ENCODE results near the gene SPAST. TPM values are rescaled to one million over a fixed set of nuclear protein-coding genes. Genes with fewer than 3 reads are reported as not detected.
"Not testable (repeated sequence)": the region's sequence is repeated elsewhere in the genome, so short reads cannot be mapped to it uniquely, and the experiment has no call there.

The SPAST gene
- total RNA-seq, 1 donor from 2014 or later, result 23.9 TPM

DNA sequence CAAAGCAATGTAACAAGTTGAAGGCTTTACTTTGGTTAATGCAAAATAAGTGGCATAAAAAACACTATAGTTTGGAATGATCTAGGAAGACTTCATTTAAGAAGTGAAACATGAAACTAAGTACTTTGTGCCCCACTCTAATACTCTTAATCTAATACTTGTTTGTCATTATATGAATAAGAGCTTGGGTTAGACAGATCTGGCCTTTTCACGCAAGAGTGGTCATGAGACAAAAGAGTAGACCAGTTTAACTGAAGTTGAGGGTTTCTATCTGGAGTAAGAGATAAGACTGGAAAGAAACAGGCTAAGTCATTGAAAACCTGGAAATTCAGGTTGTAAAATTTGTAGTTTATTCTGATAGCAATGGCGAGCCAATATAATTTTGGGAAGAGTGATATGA lies 105.2 kb downstream of the SPAST start:
- TF ChIP-seq, protein P1, sequence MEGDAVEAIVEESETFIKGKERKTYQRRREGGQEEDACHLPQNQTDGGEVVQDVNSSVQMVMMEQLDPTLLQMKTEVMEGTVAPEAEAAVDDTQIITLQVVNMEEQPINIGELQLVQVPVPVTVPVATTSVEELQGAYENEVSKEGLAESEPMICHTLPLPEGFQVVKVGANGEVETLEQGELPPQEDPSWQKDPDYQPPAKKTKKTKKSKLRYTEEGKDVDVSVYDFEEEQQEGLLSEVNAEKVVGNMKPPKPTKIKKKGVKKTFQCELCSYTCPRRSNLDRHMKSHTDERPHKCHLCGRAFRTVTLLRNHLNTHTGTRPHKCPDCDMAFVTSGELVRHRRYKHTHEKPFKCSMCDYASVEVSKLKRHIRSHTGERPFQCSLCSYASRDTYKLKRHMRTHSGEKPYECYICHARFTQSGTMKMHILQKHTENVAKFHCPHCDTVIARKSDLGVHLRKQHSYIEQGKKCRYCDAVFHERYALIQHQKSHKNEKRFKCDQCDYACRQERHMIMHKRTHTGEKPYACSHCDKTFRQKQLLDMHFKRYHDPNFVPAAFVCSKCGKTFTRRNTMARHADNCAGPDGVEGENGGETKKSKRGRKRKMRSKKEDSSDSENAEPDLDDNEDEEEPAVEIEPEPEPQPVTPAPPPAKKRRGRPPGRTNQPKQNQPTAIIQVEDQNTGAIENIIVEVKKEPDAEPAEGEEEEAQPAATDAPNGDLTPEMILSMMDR (IDR thresholded peaks at IDR 0.05; ENCODE audit: insufficient read depth, low read length, poor library complexity, severe bottlenecking), result no peak
- no peak for DNase-seq (ENCODE audit: low read depth)

DNA sequence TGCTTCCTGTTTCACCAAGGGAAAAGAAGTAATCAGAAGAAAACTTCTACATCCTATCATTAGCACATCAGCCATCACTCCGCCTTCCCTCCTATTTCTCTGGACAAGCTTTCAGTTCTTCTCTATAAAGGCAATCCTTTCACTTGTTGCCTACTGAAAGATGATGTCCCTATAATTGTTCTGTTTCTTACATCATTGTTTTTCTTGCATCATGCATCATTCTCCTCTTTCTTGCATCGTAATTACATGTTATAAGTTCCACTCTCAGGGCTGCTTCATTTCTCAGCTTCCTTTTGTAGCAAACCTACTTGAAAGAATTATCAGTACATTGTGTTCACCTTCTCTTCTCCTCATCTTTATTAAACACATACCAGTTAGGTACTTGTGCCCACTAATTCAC lies 109.5 kb downstream of the SPAST start:
- TF ChIP-seq, protein P1 (IDR thresholded peaks at IDR 0.05; ENCODE audit: insufficient read depth, low read length, poor library complexity, severe bottlenecking), result no peak
- no peak overlapping the region for H3K4me3 ChIP-seq (ENCODE audit: low read depth, low read length)
- H3K36me3 ChIP-seq (ENCODE audit: control insufficient read depth, insufficient read depth, low read length), result no peaks in the 10 kb centered on the region
- H3K27me3 ChIP-seq (ENCODE audit: control insufficient read depth, insufficient read depth, low read length), result no peaks in the 10 kb centered on the region
- DNase-seq (ENCODE audit: low read depth), result no peak

More for the DNA sequence above, 105.2 kb downstream of the SPAST start:
- H3K36me3 ChIP-seq (ENCODE audit: control insufficient read depth, insufficient read depth, low read length), result no peaks in the 10 kb centered on the region
- H3K27me3 ChIP-seq (ENCODE audit: control insufficient read depth, insufficient read depth, low read length), result no peaks in the 10 kb centered on the region
- H3K4me3 ChIP-seq (ENCODE audit: low read depth, low read length), result no peak overlapping the region

DNA sequence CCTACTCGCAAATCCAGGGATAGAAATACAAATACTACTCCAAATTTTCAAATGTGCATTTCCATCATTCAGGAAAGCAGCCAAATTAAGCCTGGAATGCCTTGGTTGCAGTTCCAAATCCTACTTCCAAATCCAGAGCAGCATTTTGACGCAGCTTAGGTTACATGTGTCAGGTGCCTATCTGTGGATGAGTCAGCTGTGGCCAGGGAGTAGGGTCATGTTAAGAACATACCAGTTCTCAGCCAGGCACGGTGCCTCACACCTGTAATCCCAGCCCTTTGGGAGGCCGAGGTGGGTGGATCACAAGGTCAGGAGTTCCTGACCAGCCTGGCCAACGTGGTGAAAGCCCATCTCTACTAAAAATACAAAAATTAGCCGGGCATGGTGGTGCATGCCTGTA lies 119.3 kb downstream of the SPAST start:
- H3K27me3 ChIP-seq (ENCODE audit: control insufficient read depth, insufficient read depth, low read length), result no peaks in the 10 kb centered on the region
- DNase-seq (ENCODE audit: low read depth), result no peak
- no peak overlapping the region for H3K4me3 ChIP-seq (ENCODE audit: low read depth, low read length)
- H3K36me3 ChIP-seq (ENCODE audit: control insufficient read depth, insufficient read depth, low read length), result no peaks in the 10 kb centered on the region
- TF ChIP-seq, protein P1 (IDR thresholded peaks at IDR 0.05; ENCODE audit: insufficient read depth, low read length, poor library complexity, severe bottlenecking), result no peak

DNA sequence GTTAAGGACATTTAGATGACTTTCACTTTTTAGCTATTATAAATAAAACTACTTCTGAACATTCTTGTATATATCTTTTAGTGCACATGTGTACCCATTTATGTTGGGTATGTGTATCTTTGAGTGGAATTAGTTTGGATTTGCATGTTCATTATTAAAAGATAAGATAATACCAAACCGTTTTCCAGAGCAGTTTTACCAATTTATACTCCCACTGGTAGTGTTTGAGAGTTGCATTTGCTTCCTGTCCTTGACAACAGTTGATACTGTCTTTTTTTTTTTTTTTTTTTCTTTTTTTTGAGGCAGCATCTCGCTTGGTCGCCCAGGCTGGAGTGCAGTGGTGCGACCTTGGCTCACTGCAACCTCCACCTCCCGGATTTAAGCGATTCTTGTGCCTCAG lies 125.7 kb downstream of the SPAST start:
- no peak overlapping the region for H3K4me3 ChIP-seq (ENCODE audit: low read depth, low read length)
- TF ChIP-seq, protein P1 (IDR thresholded peaks at IDR 0.05; ENCODE audit: insufficient read depth, low read length, poor library complexity, severe bottlenecking), result no peak
- no peaks in the 10 kb centered on the region for H3K36me3 ChIP-seq (ENCODE audit: control insufficient read depth, insufficient read depth, low read length)
- DNase-seq (ENCODE audit: low read depth), result no peak
- H3K27me3 ChIP-seq (ENCODE audit: control insufficient read depth, insufficient read depth, low read length), result no peaks in the 10 kb centered on the region

GRCh38 chr2:32192418-32192817 lies 129.1 kb downstream of the SPAST start:
- no peaks in the 10 kb centered on the region for H3K36me3 ChIP-seq (ENCODE audit: control insufficient read depth, insufficient read depth, low read length)
- no peaks in the 10 kb centered on the region for H3K27me3 ChIP-seq (ENCODE audit: control insufficient read depth, insufficient read depth, low read length)
- H3K4me3 ChIP-seq (ENCODE audit: low read depth, low read length), result no peak overlapping the region
- DNase-seq (ENCODE audit: low read depth), result no peak
- TF ChIP-seq, protein P1 (IDR thresholded peaks at IDR 0.05; ENCODE audit: insufficient read depth, low read length, poor library complexity, severe bottlenecking), result no peak

GRCh38 chr2:32200814-32201213 lies 137.5 kb downstream of the SPAST start:
- H3K27me3 ChIP-seq (ENCODE audit: control insufficient read depth, insufficient read depth, low read length), result no peaks in the 10 kb centered on the region
- TF ChIP-seq, protein P1 (IDR thresholded peaks at IDR 0.05; ENCODE audit: insufficient read depth, low read length, poor library complexity, severe bottlenecking), result no peak
- no peaks in the 10 kb centered on the region for H3K36me3 ChIP-seq (ENCODE audit: control insufficient read depth, insufficient read depth, low read length)
- H3K4me3 ChIP-seq (ENCODE audit: low read depth, low read length), result no peak overlapping the region
- DNase-seq (ENCODE audit: low read depth), result no peak

DNA sequence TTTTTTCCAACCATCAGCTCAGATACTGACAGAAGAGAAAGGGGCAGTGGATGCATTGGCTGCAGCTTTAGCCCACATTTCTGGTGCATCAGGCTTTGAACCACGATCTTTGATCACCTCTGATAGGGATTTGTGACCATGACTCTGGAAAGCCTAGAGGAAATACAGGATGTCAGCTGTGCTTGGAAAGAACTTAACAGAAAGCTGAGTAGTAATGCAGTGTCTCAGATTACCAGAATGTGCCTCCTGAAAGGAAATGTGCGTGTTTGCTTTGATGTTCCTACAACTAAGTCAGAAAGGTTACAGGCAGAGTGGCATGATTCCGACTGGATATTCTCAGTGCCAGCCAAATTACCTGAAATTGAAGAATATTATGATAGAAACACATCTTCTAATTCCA lies 140.1 kb downstream of the SPAST start:
- not testable (repeated sequence) for DNase-seq (ENCODE audit: low read depth); H3K27me3 ChIP-seq (ENCODE audit: control insufficient read depth, insufficient read depth, low read length); H3K36me3 ChIP-seq (ENCODE audit: control insufficient read depth, insufficient read depth, low read length); H3K4me3 ChIP-seq (ENCODE audit: low read depth, low read length)
